ENCODE measurements around the gene GLIS1. TPM values are rescaled to one million over a fixed set of nuclear protein-coding genes. Genes with fewer than 3 reads are reported as not detected.

The GLIS1 gene
- total RNA-seq, 1 experiment from 2014 or later = 0.24 TPM

- DNase-seq (ENCODE audit: low spot score) (no peak), ATAC-seq (no peak)
- Mint-ChIP-seq H3K4me1 (peaks cover 10% of the 10 kb centered on the region; the same call in 1 of the 2 replicates), H3K27ac (no peak overlapping the region), H3K27me3 (ENCODE audit: low read depth) (no peaks in the 10 kb centered on the region; the same call in 1 of the 2 replicates), H3K4me3 (no peak overlapping the region), H3K9me3 (no peaks in the 10 kb centered on the region), H3K36me3 (no peaks in the 10 kb centered on the region)
- ChIA-PET POLR2A (no interaction called here), CTCF (interaction anchor here (1.4 kb wide), 2 partner anchors 16 to 72 kb away, joined by 6 read pairs; no protein-coding TSS in a partner anchor)
- TF ChIP-seq ELF4 (CRISPR knock-in tag; IDR thresholded peaks at IDR 0.05; ENCODE audit: low read depth) (no peak), GTF2I (CRISPR knock-in tag; conservative IDR thresholded peaks at IDR 0.05) (no peak), MAX (CRISPR knock-in tag; IDR thresholded peaks at IDR 0.05) (no peak), RELA (CRISPR knock-in tag; IDR thresholded peaks at IDR 0.05; ENCODE audit: borderline replicate concordance) (no peak), ZNF121 (CRISPR knock-in tag; IDR thresholded peaks at IDR 0.05) (no peak), ZNF425 (CRISPR knock-in tag; conservative IDR thresholded peaks at IDR 0.05) (no peak), ZNF416 (CRISPR knock-in tag; IDR thresholded peaks at IDR 0.05) (no peak), NR3C1 (CRISPR knock-in tag; conservative IDR thresholded peaks at IDR 0.05; ENCODE audit: low read depth) (no peak), CTCF (IDR thresholded peaks at IDR 0.05) (no peak), ZNF219 (CRISPR knock-in tag; IDR thresholded peaks at IDR 0.05; ENCODE audit: borderline replicate concordance) (no peak), MLX (CRISPR knock-in tag; IDR thresholded peaks at IDR 0.05) (no peak), TP53 (CRISPR knock-in tag; IDR thresholded peaks at IDR 0.05) (no peak), PREB (CRISPR knock-in tag; IDR thresholded peaks at IDR 0.05; ENCODE audit: borderline replicate concordance) (no peak), STAT6 (CRISPR knock-in tag; conservative IDR thresholded peaks at IDR 0.05; ENCODE audit: low read depth) (no peak), FOXP1 (CRISPR knock-in tag; IDR thresholded peaks at IDR 0.05; ENCODE audit: borderline replicate concordance) (no peak)
- TF ChIP-seq, protein P1, sequence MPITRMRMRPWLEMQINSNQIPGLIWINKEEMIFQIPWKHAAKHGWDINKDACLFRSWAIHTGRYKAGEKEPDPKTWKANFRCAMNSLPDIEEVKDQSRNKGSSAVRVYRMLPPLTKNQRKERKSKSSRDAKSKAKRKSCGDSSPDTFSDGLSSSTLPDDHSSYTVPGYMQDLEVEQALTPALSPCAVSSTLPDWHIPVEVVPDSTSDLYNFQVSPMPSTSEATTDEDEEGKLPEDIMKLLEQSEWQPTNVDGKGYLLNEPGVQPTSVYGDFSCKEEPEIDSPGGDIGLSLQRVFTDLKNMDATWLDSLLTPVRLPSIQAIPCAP (CRISPR knock-in tag; IDR thresholded peaks at IDR 0.05) = no peak
- TF ChIP-seq, protein P2, sequence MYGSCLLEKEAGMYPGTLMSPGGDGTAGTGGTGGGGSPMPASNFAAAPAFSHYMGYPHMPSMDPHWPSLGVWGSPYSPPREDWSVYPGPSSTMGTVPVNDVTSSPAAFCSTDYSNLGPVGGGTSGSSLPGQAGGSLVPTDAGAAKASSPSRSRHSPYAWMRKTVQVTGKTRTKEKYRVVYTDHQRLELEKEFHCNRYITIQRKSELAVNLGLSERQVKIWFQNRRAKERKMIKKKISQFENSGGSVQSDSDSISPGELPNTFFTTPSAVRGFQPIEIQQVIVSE (CRISPR knock-in tag; IDR thresholded peaks at IDR 0.05; ENCODE audit: borderline replicate concordance) = no peak
- TF ChIP-seq, protein P3, sequence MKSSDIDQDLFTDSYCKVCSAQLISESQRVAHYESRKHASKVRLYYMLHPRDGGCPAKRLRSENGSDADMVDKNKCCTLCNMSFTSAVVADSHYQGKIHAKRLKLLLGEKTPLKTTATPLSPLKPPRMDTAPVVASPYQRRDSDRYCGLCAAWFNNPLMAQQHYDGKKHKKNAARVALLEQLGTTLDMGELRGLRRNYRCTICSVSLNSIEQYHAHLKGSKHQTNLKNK (CRISPR knock-in tag; IDR thresholded peaks at IDR 0.05) = no peak
- TF ChIP-seq, protein P4, sequence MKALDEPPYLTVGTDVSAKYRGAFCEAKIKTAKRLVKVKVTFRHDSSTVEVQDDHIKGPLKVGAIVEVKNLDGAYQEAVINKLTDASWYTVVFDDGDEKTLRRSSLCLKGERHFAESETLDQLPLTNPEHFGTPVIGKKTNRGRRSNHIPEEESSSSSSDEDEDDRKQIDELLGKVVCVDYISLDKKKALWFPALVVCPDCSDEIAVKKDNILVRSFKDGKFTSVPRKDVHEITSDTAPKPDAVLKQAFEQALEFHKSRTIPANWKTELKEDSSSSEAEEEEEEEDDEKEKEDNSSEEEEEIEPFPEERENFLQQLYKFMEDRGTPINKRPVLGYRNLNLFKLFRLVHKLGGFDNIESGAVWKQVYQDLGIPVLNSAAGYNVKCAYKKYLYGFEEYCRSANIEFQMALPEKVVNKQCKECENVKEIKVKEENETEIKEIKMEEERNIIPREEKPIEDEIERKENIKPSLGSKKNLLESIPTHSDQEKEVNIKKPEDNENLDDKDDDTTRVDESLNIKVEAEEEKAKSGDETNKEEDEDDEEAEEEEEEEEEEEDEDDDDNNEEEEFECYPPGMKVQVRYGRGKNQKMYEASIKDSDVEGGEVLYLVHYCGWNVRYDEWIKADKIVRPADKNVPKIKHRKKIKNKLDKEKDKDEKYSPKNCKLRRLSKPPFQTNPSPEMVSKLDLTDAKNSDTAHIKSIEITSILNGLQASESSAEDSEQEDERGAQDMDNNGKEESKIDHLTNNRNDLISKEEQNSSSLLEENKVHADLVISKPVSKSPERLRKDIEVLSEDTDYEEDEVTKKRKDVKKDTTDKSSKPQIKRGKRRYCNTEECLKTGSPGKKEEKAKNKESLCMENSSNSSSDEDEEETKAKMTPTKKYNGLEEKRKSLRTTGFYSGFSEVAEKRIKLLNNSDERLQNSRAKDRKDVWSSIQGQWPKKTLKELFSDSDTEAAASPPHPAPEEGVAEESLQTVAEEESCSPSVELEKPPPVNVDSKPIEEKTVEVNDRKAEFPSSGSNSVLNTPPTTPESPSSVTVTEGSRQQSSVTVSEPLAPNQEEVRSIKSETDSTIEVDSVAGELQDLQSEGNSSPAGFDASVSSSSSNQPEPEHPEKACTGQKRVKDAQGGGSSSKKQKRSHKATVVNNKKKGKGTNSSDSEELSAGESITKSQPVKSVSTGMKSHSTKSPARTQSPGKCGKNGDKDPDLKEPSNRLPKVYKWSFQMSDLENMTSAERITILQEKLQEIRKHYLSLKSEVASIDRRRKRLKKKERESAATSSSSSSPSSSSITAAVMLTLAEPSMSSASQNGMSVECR (CRISPR knock-in tag; IDR thresholded peaks at IDR 0.05; ENCODE audit: borderline replicate concordance) = no peak
- TF ChIP-seq, protein P5, sequence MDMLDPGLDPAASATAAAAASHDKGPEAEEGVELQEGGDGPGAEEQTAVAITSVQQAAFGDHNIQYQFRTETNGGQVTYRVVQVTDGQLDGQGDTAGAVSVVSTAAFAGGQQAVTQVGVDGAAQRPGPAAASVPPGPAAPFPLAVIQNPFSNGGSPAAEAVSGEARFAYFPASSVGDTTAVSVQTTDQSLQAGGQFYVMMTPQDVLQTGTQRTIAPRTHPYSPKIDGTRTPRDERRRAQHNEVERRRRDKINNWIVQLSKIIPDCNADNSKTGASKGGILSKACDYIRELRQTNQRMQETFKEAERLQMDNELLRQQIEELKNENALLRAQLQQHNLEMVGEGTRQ (CRISPR knock-in tag; IDR thresholded peaks at IDR 0.05) = no peak
Observed at GRCh38 chr1:53666566-53666965, 72.4 kb downstream of the GLIS1 start.
